ENCODE data around the gene ATP2C2.

DNA sequence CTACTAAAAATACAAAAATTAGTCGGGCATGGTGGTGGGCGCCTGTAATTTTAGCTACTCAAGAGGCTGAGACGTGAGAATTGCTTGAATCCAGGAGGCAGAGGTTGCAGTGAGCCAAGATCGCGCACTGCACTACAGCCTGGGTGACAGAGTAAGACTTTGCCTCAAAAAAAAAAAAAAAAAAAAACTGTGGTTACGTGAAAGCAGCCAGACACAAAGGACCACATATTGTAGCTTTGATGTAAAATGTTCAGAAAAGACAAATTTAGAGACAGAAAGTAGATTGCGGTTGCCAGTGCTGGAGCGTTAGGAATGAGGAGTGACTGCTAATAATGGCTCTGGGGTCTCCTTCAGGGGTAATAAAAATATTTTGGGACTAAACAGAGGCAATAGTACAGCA, 140.2 kb downstream of the ATP2C2 start:
- TF ChIP-seq GATA2 (IDR thresholded peaks at IDR 0.05; ENCODE audit: low read depth, low read length) (no peak), GATA3 (IDR thresholded peaks at IDR 0.05; ENCODE audit: low read depth, low read length) (no peak)
